GM12892 (cell line): ENCODE measurements around the gene BPIFB1.

ENCODE experiments used
- DNase-seq: peaks from one replicate; pipeline ENCODE4 v3.0.0; 2011; ENCODE audit not compliant: insufficient read length
- FAIRE-seq: peaks from 2 replicates; lab custom pipeline; 2011; peaks lifted over from hg19 to GRCh38; lab: Jason Lieb, UNC
- POLR2A ChIP-seq: IDR thresholded peaks from 2 replicates; pipeline ENCODE4 v1.6.1; 2011; ENCODE audit warnings: low read depth, low read length, control low read depth
- POLR2AphosphoS5 ChIP-seq: IDR thresholded peaks from 2 replicates; pipeline ENCODE4 v1.6.1; 2011; ENCODE audit warnings: low read depth, low read length, control low read depth
- TAF1 ChIP-seq: IDR thresholded peaks from 2 replicates; pipeline ENCODE4 v1.6.1; 2011; ENCODE audit warnings: low read depth, mild to moderate bottlenecking, control low read depth, low read length, borderline replicate concordance

The BPIFB1 gene

DNA sequence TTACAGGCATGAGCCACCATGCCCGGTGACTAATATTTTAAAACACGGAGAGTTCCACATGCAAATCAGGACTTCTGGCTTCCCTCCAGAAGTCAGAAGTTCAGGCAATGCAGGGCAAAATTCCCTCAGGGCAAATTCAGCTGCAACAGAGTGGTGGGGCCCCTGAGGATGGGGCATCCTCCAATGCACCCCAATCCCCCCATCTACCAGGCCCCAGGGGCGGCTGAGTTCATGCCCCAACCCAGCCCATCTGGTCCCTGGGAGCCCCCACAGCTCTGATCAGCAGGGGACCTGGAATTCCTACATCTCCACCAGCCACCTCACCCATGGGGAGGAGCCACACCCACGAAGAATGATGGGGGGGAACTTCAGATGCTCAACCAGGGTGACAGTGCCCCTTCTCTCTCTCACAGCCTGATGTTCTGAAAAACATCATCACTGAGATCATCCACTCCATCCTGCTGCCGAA is 22.6 kb downstream of the BPIFB1 start:
- no peak for FAIRE-seq
- TF ChIP-seq TAF1 (no peak), POLR2AphosphoS5 (no peak), POLR2A (no peak)
- DNase-seq = no peak

DNA sequence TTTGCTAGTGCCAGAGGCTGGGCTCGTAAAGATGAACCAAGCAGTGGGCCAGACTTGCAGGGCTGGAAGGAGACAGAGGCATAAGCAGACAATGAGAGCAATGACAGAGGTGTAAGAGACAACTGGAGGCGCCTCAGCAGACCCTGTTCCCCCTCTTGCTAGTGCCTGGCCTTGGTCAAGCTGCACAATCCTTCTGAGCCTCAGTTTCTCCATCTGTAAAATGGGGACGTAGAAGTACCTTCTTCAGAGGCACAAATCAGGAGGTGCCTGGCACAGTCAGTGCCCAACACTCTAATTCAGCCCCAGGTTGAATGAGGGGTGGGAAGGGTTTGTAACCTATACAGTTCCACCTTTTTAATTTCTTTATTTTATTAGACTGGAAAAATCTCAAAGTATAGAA is 23.2 kb downstream of the BPIFB1 start:
- TF ChIP-seq POLR2AphosphoS5 (no peak), TAF1 (no peak), POLR2A (no peak)
- DNase-seq (no peak), FAIRE-seq (no peak)

DNA sequence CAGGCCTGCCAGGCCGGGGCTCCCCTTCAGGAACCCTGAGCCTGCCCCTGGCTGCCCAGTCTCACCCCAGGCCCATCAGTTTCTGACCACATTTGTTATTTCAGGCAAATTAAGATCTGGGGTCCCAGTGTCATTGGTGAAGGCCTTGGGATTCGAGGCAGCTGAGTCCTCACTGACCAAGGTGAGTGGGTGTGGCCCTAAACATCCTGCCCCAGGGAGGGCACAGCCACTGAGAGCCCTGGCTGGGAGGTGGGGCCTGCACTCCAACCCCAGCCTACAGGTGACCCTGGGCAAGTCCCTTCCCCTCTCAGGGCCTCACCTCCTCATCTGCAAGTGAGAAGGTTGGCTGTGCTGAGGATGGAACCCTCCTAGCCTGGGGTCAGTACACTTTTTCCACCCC is 23.8 kb downstream of the BPIFB1 start:
- DNase-seq (no peak), FAIRE-seq (no peak)
- TF ChIP-seq POLR2A (no peak), TAF1 (no peak)

DNA sequence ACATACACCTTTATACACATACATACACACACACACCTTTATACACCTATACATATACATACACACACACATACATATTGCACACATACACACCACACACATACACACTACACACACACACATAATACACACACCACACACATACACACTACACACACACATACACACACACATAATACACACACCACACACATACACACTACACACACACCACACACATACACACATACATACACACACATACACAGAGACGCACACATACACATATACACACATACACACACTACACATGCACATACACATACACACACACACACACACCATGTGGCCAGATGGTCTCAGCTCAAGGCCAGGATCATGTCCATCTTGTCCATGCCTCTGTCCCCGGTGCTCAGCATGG is 25.7 kb downstream of the BPIFB1 start:
- DNase-seq = no peak
- no peak for TF ChIP-seq TAF1
- no peak for TF ChIP-seq POLR2A
- TF ChIP-seq POLR2AphosphoS5 = no peak
- FAIRE-seq = peak; percentile 33

DNA sequence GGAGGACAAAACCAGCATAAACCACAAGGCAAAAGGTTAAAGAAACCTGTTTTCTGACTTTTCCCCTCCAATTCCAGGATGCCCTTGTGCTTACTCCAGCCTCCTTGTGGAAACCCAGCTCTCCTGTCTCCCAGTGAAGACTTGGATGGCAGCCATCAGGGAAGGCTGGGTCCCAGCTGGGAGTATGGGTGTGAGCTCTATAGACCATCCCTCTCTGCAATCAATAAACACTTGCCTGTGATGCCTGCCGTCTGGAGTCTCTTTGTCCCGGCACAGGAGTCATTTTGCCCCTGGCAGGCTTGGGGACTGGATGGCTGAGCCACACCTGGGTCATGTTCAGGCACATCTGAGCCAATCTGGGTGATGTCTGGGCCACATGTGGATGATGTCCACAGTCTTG is 26.6 kb downstream of the BPIFB1 start:
- no peak for DNase-seq
- FAIRE-seq = no peak
- TF ChIP-seq TAF1 = no peak
- no peak for TF ChIP-seq POLR2AphosphoS5
- TF ChIP-seq POLR2A = no peak

DNA sequence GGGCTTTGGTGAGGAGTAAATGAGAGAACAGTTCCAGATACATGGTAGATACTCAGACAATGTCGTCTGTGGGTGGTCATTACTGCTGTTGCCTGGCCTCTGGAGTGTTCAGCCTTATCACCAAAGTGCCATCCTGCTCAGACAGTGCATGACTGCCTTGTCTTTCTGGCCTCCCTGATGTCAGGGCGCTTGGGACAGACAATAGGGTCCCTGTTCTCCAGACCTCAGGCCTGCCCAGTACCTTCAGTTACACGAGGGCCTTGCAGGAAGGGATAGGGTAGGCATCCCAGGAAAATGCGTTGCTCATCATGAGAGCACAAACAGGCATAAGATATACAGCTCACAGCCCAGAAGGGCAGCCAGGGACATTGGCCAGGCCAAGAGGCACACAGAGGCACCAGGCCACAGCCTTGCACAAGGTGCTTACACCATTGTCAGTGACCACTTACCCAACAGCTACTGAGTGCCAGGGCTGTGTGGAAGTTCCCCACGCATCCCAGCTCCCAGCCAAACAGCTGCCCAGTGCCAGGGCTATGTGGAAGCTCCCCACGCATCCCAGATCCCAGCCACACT is 27.4 kb downstream of the BPIFB1 start:
- no peak for TF ChIP-seq TAF1
- TF ChIP-seq POLR2AphosphoS5 = no peak
- no peak for TF ChIP-seq POLR2A
- no peak for FAIRE-seq
- DNase-seq = no peak

DNA sequence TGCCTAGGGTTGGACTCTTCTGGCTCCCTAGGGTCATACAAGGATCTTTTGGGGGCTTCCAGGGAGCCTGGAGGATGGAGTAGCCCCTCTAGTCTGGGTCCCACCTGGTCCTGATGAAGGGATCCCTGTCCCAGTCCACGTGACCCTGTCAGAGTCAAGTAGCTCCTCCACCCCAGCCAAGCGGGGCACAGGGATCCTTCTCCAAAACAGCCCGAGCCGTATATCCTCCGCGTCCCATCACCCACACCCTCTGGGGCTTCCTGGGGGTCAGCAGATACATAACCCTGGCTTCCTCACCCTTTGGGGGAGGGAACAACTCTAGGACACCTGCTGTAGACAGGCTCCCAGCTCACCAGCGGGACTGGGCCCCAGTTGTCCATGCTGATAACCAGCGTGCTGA is 28.0 kb downstream of the BPIFB1 start:
- TF ChIP-seq POLR2AphosphoS5 (no peak), POLR2A (no peak), TAF1 (no peak)
- FAIRE-seq (no peak), DNase-seq (no peak)

DNA sequence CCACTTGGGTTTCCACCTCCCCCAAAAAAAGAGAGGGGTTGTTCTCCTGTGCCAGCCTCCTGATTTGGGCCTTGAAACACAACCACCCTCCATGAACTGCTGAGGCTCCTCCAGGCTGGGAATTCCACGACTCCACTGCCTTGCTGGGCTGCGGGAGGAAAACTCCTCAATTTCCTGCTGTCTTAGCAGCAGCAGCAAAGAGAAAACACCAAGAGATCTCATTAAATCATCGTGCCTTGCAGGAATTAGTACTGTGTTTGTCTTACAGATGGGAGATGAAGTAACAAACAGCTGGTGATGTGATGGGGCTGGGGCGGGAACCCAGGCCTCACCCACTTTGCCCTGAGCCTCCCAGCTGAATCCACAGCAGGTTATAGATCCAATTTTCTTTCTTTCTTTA is 29.0 kb downstream of the BPIFB1 start:
- DNase-seq (no peak), FAIRE-seq (no peak)
- TF ChIP-seq POLR2A (no peak), TAF1 (no peak), POLR2AphosphoS5 (no peak)

DNA sequence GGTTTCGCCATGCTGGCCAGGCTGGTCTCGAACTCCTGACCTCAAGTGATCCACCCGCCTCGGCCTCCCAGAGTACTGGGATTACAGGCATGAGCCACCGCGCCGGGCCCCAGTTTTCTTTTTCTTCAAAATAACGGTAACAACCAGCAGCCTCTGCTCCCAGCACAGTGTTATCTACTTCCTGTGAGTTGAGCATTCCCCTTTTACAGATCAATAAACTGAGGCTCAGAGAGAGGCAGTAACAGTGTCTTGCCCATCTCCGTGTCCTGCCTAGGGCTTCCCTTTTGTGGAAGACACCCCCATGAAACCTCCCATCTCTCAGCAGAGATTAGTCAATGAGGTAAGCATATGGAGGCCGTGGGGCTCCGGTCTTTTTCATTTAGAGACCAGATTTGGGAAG is 29.6 kb downstream of the BPIFB1 start:
- FAIRE-seq = no peak
- DNase-seq = no peak
- TF ChIP-seq POLR2AphosphoS5 = no peak
- TF ChIP-seq TAF1 = no peak
- TF ChIP-seq POLR2A = no peak

DNA sequence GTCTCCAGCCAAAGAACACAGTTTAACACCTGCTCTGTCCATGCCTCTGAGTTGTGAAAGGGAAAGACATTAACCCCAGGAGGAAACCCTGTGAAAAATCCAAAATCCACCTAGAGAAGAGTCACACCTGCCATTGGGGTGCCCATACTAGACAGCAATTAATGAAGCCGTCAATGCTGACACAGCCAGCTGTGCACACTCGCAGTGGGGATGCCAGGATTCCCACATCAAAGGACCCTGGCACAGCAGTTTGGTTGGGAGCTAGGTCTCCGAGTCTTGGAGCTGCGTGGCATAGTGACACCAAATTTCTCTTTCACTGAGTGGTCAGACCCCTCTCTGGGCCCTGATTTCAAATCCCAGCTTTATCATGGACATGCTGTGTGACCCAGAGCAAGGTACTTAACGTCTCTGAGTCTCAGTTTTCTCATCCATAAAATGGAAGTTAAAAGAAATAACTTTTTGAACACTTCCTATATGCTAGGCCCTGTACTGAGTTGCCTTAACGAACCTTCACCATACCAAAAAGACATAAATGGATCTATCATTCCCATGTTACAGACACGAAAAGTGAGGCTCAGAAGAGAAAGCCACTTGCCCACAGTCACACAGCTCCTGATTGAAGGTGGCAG is 30.8 kb downstream of the BPIFB1 start:
- DNase-seq = no peak
- FAIRE-seq = no peak
- TF ChIP-seq POLR2AphosphoS5 (no peak), TAF1 (no peak), POLR2A (no peak)

DNA sequence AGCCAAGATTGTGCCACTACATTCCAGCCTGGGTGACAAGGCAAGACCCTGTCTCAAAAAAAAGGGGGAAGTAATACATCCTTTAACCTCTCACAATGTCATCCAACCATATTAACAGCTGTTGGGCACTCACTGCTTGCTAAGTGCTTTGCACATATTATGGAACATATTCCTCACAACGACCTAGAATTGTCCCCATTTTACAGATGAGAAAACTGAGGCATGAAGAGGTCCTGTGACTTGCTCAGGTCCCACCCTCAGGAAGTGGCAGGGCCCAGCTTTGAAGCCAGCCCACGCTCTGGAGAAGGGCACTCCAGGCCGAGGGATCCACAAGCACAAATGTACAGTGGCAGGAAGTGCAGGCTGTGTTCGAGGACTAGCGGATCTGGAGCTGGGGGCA is 33.3 kb downstream of the BPIFB1 start:
- DNase-seq (no peak), FAIRE-seq (no peak)
- TF ChIP-seq TAF1 (no peak), POLR2A (no peak), POLR2AphosphoS5 (no peak)

DNA sequence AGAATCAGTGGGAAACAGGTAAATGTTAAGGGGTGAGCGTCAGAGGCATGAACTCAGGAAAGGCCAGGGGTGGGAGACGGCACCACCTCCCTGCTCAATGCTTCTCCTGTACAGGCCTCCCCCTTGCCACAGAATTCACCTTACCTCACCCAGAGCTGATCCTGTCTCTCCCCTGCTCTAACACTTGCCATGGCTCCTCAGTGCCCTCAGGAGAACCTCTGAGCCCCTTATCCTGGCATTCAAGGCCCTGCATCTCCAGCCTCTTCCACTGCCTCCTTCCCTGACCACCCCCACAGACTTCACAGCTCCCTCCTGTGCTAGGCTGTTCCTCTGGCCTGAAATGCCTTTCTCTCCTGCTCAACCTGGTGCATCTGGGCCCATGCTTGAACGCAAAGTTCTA is 33.9 kb downstream of the BPIFB1 start:
- DNase-seq (no peak), FAIRE-seq (no peak)

More for the DNA sequence above, 33.9 kb downstream of the BPIFB1 start:
- TF ChIP-seq POLR2A (no peak), POLR2AphosphoS5 (no peak), TAF1 (no peak)
